Measurements from ENCODE around the gene MOB3A.
A peak's percentile ranks its signal among the peaks of the same experiment; 100 is the strongest.

The MOB3A gene

DNA sequence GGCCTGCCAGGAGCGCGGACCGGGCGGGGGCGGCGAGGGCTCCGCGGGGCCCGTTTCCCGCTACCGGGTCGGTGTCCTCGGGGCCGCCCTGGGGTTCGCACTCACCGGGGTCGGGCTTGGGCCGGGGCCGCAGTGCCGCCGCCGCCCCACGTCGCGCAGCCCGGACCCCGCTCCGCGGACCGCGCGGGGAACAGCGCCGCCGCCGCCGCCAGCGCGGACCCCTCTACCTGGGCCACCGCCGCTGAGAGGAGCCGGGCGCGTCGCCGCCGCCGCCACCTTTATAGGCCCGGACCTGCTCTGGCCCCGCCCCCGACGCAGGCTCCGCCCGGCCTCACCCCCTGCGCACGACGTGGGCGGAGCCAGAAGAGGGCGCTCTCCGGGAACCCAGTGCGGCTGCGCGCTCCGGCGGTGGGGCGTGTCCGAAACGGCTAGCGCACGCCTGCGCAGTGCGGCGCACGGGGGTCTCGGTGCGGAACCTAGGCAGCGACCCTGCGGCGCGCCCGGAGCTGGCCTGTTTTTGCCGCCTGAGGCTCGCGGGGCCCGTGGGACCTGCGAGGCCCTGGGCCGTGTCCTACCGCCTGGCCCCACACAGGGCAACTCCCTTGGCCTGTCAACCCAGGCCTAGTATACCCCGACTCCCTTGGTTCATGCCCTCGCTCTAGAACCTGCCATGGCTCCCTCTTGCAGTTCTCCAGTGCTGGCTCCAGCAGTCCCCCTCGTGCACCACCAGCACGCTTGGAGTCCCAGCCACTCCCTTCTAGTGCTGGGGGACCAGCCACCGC lies 44.9 kb downstream of the MOB3A start, which contains the start of gene MKNK2:
TSS of gene MKNK2 (minus strand) at position 254 of the 782 bp plus-strand sequence. CDS start 393 bp downstream, outside the sequence.
- DNase-seq (peak; percentile 91), ATAC-seq (ENCODE audit: insufficient read depth, low read depth) (peak; percentile 79)
- peak within 1 kb of the TSS; percentile 82 for H3K27ac ChIP-seq (ENCODE audit: low read length)
- TF ChIP-seq, protein P1, sequence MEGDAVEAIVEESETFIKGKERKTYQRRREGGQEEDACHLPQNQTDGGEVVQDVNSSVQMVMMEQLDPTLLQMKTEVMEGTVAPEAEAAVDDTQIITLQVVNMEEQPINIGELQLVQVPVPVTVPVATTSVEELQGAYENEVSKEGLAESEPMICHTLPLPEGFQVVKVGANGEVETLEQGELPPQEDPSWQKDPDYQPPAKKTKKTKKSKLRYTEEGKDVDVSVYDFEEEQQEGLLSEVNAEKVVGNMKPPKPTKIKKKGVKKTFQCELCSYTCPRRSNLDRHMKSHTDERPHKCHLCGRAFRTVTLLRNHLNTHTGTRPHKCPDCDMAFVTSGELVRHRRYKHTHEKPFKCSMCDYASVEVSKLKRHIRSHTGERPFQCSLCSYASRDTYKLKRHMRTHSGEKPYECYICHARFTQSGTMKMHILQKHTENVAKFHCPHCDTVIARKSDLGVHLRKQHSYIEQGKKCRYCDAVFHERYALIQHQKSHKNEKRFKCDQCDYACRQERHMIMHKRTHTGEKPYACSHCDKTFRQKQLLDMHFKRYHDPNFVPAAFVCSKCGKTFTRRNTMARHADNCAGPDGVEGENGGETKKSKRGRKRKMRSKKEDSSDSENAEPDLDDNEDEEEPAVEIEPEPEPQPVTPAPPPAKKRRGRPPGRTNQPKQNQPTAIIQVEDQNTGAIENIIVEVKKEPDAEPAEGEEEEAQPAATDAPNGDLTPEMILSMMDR (IDR thresholded peaks at IDR 0.05; ENCODE audit: borderline replicate concordance, extremely low read depth, low read length, poor library complexity, severe bottlenecking) = peak; percentile 75
- no peak for TF ChIP-seq EZH2 (IDR thresholded peaks at IDR 0.05; ENCODE audit: borderline replicate concordance, low read depth, low read length, severe bottlenecking)
- peaks cover 51% of the 10 kb centered on the region for H3K4me1 ChIP-seq (ENCODE audit: insufficient read depth, low read length)
- no peaks in the 10 kb centered on the region for H3K9me3 ChIP-seq (ENCODE audit: insufficient read depth, low read length, severe bottlenecking)
- peaks cover 36% of the 10 kb centered on the region; the same call in 1 of the 2 replicates for H3K36me3 ChIP-seq (ENCODE audit: insufficient read depth, low read length)
- H3K9ac ChIP-seq (ENCODE audit: low read depth, low read length) = peak within 1 kb of the TSS; percentile 91
- peaks cover 48% of the 10 kb centered on the region for H3K79me2 ChIP-seq (ENCODE audit: insufficient read depth, low read length)
- H3K4me2 ChIP-seq (ENCODE audit: insufficient read depth, low read length) = peak within 1 kb of the TSS; percentile 96
- peaks cover 45% of the 10 kb centered on the region for H4K20me1 ChIP-seq (ENCODE audit: insufficient read depth, low read length)
- no peaks in the 10 kb centered on the region for H3K27me3 ChIP-seq (ENCODE audit: insufficient read depth, low read length, poor library complexity)
- peak within 1 kb of the TSS; percentile 84 to 89 for H3K4me3 ChIP-seq (ENCODE audit: low read depth in 1 of 2, low read length in 2 of 2)
- H2AFZ ChIP-seq (ENCODE audit: low read depth, low read length) = peak within 1 kb of the TSS; percentile 85

DNA sequence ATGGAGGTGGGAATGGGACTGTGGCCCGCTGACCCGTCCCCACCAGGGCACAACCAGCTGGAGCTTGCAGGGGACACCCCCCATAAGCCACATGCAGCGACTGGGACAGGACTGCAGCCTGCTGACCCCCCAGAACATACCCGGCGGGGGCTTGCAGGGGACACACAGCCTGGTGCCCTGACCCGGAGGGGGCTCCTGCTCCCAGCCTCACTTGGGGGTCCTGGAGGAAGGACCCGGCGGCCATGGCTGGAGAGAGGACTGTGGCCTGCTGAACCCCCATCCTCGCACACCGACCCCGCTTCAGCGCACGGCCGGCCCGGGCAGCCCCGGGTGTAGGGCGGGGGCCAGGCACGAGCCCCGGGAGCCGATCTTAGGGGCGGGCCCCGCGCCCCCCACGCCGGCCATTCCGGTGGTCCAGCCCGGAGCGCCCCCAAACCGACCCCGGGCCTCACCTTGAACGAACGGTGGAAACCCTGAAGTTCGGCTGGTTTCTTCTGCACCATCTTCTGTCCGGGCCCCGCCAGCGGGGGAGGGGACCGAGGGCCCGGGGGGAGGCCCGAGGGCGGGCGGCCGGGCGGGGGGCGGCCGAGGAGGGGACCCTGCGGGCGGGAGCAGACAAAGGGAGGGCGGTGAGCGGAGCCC lies 45.7 kb downstream of the MOB3A start:
- no peaks in the 10 kb centered on the region for H3K27me3 ChIP-seq (ENCODE audit: insufficient read depth, low read length, poor library complexity)
- peaks cover 52% of the 10 kb centered on the region for H4K20me1 ChIP-seq (ENCODE audit: insufficient read depth, low read length)
- peak overlapping the region; percentile 74 for H3K27ac ChIP-seq (ENCODE audit: low read length)
- ATAC-seq (ENCODE audit: insufficient read depth, low read depth) (peak; percentile 10), DNase-seq (no peak)
- peak overlapping the region; percentile 84 to 89 for H3K4me3 ChIP-seq (ENCODE audit: low read depth in 1 of 2, low read length in 2 of 2)
- peak overlapping the region; percentile 91 for H3K9ac ChIP-seq (ENCODE audit: low read depth, low read length)
- H3K79me2 ChIP-seq (ENCODE audit: insufficient read depth, low read length) = peaks cover 50% of the 10 kb centered on the region
- peaks cover 47% of the 10 kb centered on the region for H3K4me1 ChIP-seq (ENCODE audit: insufficient read depth, low read length)
- peak overlapping the region; percentile 96 for H3K4me2 ChIP-seq (ENCODE audit: insufficient read depth, low read length)
- no peaks in the 10 kb centered on the region for H3K9me3 ChIP-seq (ENCODE audit: insufficient read depth, low read length, severe bottlenecking)
- TF ChIP-seq EZH2 (IDR thresholded peaks at IDR 0.05; ENCODE audit: borderline replicate concordance, low read depth, low read length, severe bottlenecking) = no peak
- TF ChIP-seq, protein P1 (IDR thresholded peaks at IDR 0.05; ENCODE audit: borderline replicate concordance, extremely low read depth, low read length, poor library complexity, severe bottlenecking) = no peak
- H2AFZ ChIP-seq (ENCODE audit: low read depth, low read length) = no peak overlapping the region
- H3K36me3 ChIP-seq (ENCODE audit: insufficient read depth, low read length) = peaks cover 36% of the 10 kb centered on the region; the same call in 1 of the 2 replicates

- Histone ChIP-seq H3K4me1 (ENCODE audit: insufficient read depth, low read length) (peaks cover 47% of the 10 kb centered on the region), H3K27me3 (ENCODE audit: insufficient read depth, low read length, poor library complexity) (no peaks in the 10 kb centered on the region), H2AFZ (ENCODE audit: low read depth, low read length) (no peak overlapping the region), H3K79me2 (ENCODE audit: insufficient read depth, low read length) (peaks cover 50% of the 10 kb centered on the region), H3K9ac (ENCODE audit: low read depth, low read length) (peak overlapping the region; percentile 91), H3K9me3 (ENCODE audit: insufficient read depth, low read length, severe bottlenecking) (no peaks in the 10 kb centered on the region), H4K20me1 (ENCODE audit: insufficient read depth, low read length) (peaks cover 56% of the 10 kb centered on the region), H3K4me2 (ENCODE audit: insufficient read depth, low read length) (peak overlapping the region; percentile 96), H3K4me3 (ENCODE audit: low read depth in 1 of 2, low read length in 2 of 2) (peak overlapping the region; percentile 84 to 89), H3K27ac (ENCODE audit: low read length) (peak overlapping the region; percentile 74), H3K36me3 (ENCODE audit: insufficient read depth, low read length) (peaks cover 41% of the 10 kb centered on the region; the same call in 1 of the 2 replicates)
- DNase-seq = peak; percentile 77
- peak; percentile 63 for ATAC-seq (ENCODE audit: insufficient read depth, low read depth)
- TF ChIP-seq, protein P1 (IDR thresholded peaks at IDR 0.05; ENCODE audit: borderline replicate concordance, extremely low read depth, low read length, poor library complexity, severe bottlenecking) = no peak
- no peak for TF ChIP-seq EZH2 (IDR thresholded peaks at IDR 0.05; ENCODE audit: borderline replicate concordance, low read depth, low read length, severe bottlenecking)
Measured at GRCh38 chr19:2049741-2050348, 46.3 kb downstream of the MOB3A start.

Data from DND-41 (cell line).